K562 (cell line): ENCODE data around the gene PTPN7. TPM values are rescaled to one million over a fixed set of nuclear protein-coding genes. Genes with fewer than 3 reads are reported as not detected.

Experiments used
- BCL6 ChIP-seq: fragments of 250-450 bp; sonication (Bioruptor Pico); IDR thresholded peaks from 2 replicates; pipeline ENCODE4 v1.4.0; 2020
- CBX5 ChIP-seq: IDR thresholded peaks from 2 replicates; pipeline ENCODE4 v1.6.1; 2014; ENCODE audit warnings: low read depth, borderline replicate concordance
- CTBP1 ChIP-seq: fragments of 450-650 bp; IDR thresholded peaks from 2 replicates; pipeline ENCODE4 v1.6.1; 2016; ENCODE audit warnings: borderline replicate concordance
- EP400 ChIP-seq: fragments of 450-650 bp; IDR thresholded peaks from 2 replicates; pipeline ENCODE4 v1.6.1; 2017; ENCODE audit warnings: antibody characterized with exemption, mild to moderate bottlenecking, moderate library complexity
- FOXJ2 ChIP-seq: fragments of 200-800 bp; sonication (Bioruptor generic); IDR thresholded peaks from 2 replicates; pipeline ENCODE4 v1.6.1; 2016; ENCODE audit warnings: missing genetic modification characterization, missing compliant biosample characterization
- GTF2A2 ChIP-seq: IDR thresholded peaks from 2 replicates; pipeline ENCODE4 v1.6.1; 2016; ENCODE audit warnings: mild to moderate bottlenecking, missing genetic modification characterization, missing compliant biosample characterization
- HCFC1 ChIP-seq: IDR thresholded peaks from 2 replicates; pipeline ENCODE4 v1.6.1; 2012; ENCODE audit warnings: low read depth, low read length, improper control_type of control experiment
- HDAC2 ChIP-seq: fragments of 450-650 bp; IDR thresholded peaks from 2 replicates; pipeline ENCODE4 v1.6.1; 2016; ENCODE audit warnings: mild to moderate bottlenecking
- KAT2B ChIP-seq: IDR thresholded peaks from one replicate; pipeline ENCODE4 v1.6.1; 2012; ENCODE audit warnings: low read depth, mild to moderate bottlenecking, control low read depth, inconsistent platforms, low read length, moderate library complexity
- KLF6 ChIP-seq: fragments of 250-450 bp; sonication (Bioruptor Pico); IDR thresholded peaks from 2 replicates; pipeline ENCODE4 v1.4.0; 2020; ENCODE audit warnings: mild to moderate bottlenecking, moderate library complexity, borderline replicate concordance
- MYC ChIP-seq, 2 experiments: fragments of 250-450 bp in 1 of 2; sonication (Bioruptor Pico) in 1 of 2; IDR thresholded peaks; 2 replicates each; pipeline versions ENCODE4 v1.5.1 to v1.6.1; 2012 to 2021; ENCODE audit warnings: low read depth in 2 of 2, borderline replicate concordance in 1 of 2, improper control_type of control experiment in 1 of 2, low read length in 1 of 2, mild to moderate bottlenecking in 1 of 2, moderate library complexity in 1 of 2
- NCOA4 ChIP-seq: fragments of 450-650 bp; IDR thresholded peaks from 2 replicates; pipeline ENCODE4 v1.6.1; 2018; ENCODE audit warnings: mild to moderate bottlenecking; ENCODE audit not compliant: partially characterized antibody
- NCOA6 ChIP-seq: fragments of 450-650 bp; IDR thresholded peaks from 2 replicates; pipeline ENCODE4 v1.6.1; 2017; ENCODE audit warnings: mild to moderate bottlenecking
- NR1H2 ChIP-seq: sonication (generic); formaldehyde crosslinking; IDR thresholded peaks from 2 replicates; pipeline ENCODE4 v1.4.0; 2020; ENCODE audit warnings: mild to moderate bottlenecking, missing genetic modification reagents
- NR3C1 ChIP-seq: sonication (generic); formaldehyde crosslinking; IDR thresholded peaks from 2 replicates; pipeline ENCODE4 v1.8.1; 2022; ENCODE audit warnings: missing genetic modification reagents
- POLR2AphosphoS2 ChIP-seq: IDR thresholded peaks from 2 replicates; pipeline ENCODE4 v1.6.1; 2012; ENCODE audit warnings: low read length, improper control_type of control experiment
- RUNX1 ChIP-seq: sonication (generic); IDR thresholded peaks from 2 replicates; pipeline ENCODE4 v1.6.1; 2016; ENCODE audit warnings: antibody characterized with exemption, low read depth
- SIN3A ChIP-seq, 2 experiments: fragments of 150-350 bp in 1 of 2; IDR thresholded peaks; 2 replicates each; pipeline ENCODE4 v1.6.1; 2011 to 2016; ENCODE audit warnings: borderline replicate concordance in 2 of 2, low read depth in 2 of 2, low read length in 2 of 2, mild to moderate bottlenecking in 2 of 2, moderate library complexity in 2 of 2; ENCODE audit not compliant: control insufficient read depth in 1 of 2
- SMC3 ChIP-seq: conservative IDR thresholded peaks from 2 replicates; pipeline ENCODE4 v1.6.1; 2011; ENCODE audit warnings: low read depth, low read length, improper control_type of control experiment; ENCODE audit not compliant: insufficient read depth
- SNIP1 ChIP-seq: fragments of 450-650 bp; IDR thresholded peaks from 2 replicates; pipeline ENCODE4 v1.7.1; 2017; ENCODE audit warnings: low read depth, mild to moderate bottlenecking
- TSC22D4 ChIP-seq: fragments of 450-650 bp; IDR thresholded peaks from 2 replicates; pipeline ENCODE4 v1.6.1; 2016; ENCODE audit warnings: missing genetic modification characterization, missing biosample characterization, control low read depth
- WHSC1 ChIP-seq: IDR thresholded peaks from one replicate; pipeline ENCODE4 v1.6.1; 2012; ENCODE audit warnings: low read length, control low read depth, inconsistent platforms
- YBX1 ChIP-seq: fragments of 450-650 bp; IDR thresholded peaks from 2 replicates; pipeline ENCODE4 v1.7.1; 2016; ENCODE audit warnings: mild to moderate bottlenecking
- ZNF764 ChIP-seq: fragments of 250-450 bp; sonication (Bioruptor Pico); IDR thresholded peaks from 2 replicates; pipeline ENCODE4 v1.4.0; 2020; ENCODE audit warnings: low read depth, mild to moderate bottlenecking, moderate library complexity
- polyA plus RNA-seq, 8 experiments: library from polyadenylated mRNA; depleted of rRNA in 4 of 8; stranded (reverse) in 5 of 8; unstranded in 3 of 8; fragments of >200 nt; fragmentation: Nextera tagmentation in 2 of 8; fragmentation: Illumina TruSeq in 1 of 8; extraction: Ambion mirVana in 2 of 8; extraction: Trizol in 1 of 8; gene quantifications; 2 replicates each; pipeline versions ENCODE4 v1.2.1 to v1.2.3, GENCODE V29; 2011 to 2014; ENCODE audit warnings: inconsistent platforms in 1 of 8, missing spikeins in 1 of 8
- total RNA-seq, 7 experiments: library from RNA; depleted of rRNA in 6 of 7; stranded (reverse); fragments of >200 nt in 6 of 7; fragmentation: Illumina TruSeq in 2 of 7; extraction: Trizol in 2 of 7; gene quantifications; 2 replicates each; pipeline versions ENCODE4 v1.2.1 to v1.2.3, GENCODE V29; 2011 to 2021; ENCODE audit warnings: low replicate concordance in 1 of 7
- TF ChIP-seq, protein P1 (sequence below): fragments of 250-450 bp; sonication (Bioruptor Pico); IDR thresholded peaks from 2 replicates; pipeline ENCODE4 v1.4.0; 2020
- TF ChIP-seq, protein P2 (sequence below): fragments of 200-400 bp; formaldehyde crosslinking; IDR thresholded peaks from 2 replicates; pipeline ENCODE4 v1.6.1; 2017; ENCODE audit warnings: mild to moderate bottlenecking, low read depth, low read length, moderate library complexity
- TF ChIP-seq, protein P3 (sequence below): fragments of 250-450 bp; sonication (Bioruptor Pico); IDR thresholded peaks from 2 replicates; pipeline ENCODE4 v1.4.0; 2020; ENCODE audit warnings: borderline replicate concordance

PTPN7 gene
- total and polyA plus RNA-seq, 9 of the 15 experiments (the other 6 are each of a cell fraction or from before 2014, with no cell fraction given), result 18.7 to 144 (median 120) TPM

DNA sequence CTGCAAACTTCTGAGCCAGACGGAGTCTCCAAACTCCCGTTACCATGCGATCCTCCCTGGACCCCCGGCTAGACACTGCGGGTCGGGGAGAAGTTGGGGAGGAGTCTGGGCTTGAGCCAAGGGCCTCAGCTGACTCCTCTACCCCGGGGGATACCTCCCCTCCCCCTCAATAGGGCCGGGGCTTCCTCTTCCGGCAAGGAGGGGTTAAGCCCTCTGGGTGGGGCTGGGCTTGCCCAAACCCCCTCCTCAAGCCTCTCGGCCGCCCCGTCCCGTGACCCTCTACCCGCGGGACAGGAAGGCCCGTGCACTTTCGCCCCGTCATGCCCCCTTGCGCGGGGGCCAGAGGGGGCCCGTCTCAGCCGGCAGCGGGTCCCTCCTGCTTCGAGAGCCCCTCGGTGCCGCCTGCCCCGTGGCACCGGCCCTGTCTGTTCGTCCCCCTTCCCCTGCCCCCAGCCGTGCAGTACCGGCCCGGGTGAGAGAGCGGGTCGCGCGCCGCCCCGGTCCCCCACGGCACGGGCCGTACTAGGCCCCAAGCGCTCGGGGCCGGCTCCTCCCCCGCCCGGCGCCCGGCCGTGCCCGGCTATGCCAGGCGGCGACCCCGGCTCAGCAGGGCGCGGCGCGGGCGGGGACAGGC, 16.5 kb downstream of the PTPN7 start (continued):
- TF ChIP-seq POLR2AphosphoS2, result no peak
- TF ChIP-seq CTBP1, result no peak
- no peak for TF ChIP-seq NCOA4
- TF ChIP-seq, protein P1, sequence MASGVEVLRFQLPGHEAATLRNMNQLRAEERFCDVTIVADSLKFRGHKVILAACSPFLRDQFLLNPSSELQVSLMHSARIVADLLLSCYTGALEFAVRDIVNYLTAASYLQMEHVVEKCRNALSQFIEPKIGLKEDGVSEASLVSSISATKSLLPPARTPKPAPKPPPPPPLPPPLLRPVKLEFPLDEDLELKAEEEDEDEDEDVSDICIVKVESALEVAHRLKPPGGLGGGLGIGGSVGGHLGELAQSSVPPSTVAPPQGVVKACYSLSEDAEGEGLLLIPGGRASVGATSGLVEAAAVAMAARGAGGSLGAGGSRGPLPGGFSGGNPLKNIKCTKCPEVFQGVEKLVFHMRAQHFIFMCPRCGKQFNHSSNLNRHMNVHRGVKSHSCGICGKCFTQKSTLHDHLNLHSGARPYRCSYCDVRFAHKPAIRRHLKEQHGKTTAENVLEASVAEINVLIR (CRISPR knock-in tag), result no peak
- TF ChIP-seq MYC (IDR thresholded peaks at IDR 0.05; ENCODE audit: low read depth, low read length), result no peak
- no peak for TF ChIP-seq MYC (CRISPR knock-in tag; IDR thresholded peaks at IDR 0.05; ENCODE audit: borderline replicate concordance, low read depth)
- no peak for TF ChIP-seq SNIP1
- TF ChIP-seq RUNX1, result no peak
- TF ChIP-seq TSC22D4 (tag), result no peak
- TF ChIP-seq YBX1, result no peak
- TF ChIP-seq GTF2A2 (tag), result no peak
- TF ChIP-seq SMC3, result no peak
- no peak for TF ChIP-seq SIN3A (IDR thresholded peaks at IDR 0.05; ENCODE audit: borderline replicate concordance in 2 of 2, control insufficient read depth in 1 of 2, low read depth in 2 of 2, low read length in 2 of 2)
- no peak for TF ChIP-seq HCFC1
- TF ChIP-seq, protein P2, sequence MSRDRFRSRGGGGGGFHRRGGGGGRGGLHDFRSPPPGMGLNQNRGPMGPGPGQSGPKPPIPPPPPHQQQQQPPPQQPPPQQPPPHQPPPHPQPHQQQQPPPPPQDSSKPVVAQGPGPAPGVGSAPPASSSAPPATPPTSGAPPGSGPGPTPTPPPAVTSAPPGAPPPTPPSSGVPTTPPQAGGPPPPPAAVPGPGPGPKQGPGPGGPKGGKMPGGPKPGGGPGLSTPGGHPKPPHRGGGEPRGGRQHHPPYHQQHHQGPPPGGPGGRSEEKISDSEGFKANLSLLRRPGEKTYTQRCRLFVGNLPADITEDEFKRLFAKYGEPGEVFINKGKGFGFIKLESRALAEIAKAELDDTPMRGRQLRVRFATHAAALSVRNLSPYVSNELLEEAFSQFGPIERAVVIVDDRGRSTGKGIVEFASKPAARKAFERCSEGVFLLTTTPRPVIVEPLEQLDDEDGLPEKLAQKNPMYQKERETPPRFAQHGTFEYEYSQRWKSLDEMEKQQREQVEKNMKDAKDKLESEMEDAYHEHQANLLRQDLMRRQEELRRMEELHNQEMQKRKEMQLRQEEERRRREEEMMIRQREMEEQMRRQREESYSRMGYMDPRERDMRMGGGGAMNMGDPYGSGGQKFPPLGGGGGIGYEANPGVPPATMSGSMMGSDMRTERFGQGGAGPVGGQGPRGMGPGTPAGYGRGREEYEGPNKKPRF, result no peak
- TF ChIP-seq NCOA6, result no peak
- no peak for TF ChIP-seq CBX5
- peak; percentile 60; the same call in 1 of the 2 replicates for TF ChIP-seq HDAC2
- TF ChIP-seq NR1H2, result no peak
- TF ChIP-seq KAT2B, result no peak
- TF ChIP-seq BCL6, result no peak
- no peak for TF ChIP-seq FOXJ2 (tag)
- peak; percentile 53; the same call in 1 of the 2 replicates for TF ChIP-seq NR3C1 (CRISPR knock-in tag)
- no peak for TF ChIP-seq WHSC1
- TF ChIP-seq, protein P3, sequence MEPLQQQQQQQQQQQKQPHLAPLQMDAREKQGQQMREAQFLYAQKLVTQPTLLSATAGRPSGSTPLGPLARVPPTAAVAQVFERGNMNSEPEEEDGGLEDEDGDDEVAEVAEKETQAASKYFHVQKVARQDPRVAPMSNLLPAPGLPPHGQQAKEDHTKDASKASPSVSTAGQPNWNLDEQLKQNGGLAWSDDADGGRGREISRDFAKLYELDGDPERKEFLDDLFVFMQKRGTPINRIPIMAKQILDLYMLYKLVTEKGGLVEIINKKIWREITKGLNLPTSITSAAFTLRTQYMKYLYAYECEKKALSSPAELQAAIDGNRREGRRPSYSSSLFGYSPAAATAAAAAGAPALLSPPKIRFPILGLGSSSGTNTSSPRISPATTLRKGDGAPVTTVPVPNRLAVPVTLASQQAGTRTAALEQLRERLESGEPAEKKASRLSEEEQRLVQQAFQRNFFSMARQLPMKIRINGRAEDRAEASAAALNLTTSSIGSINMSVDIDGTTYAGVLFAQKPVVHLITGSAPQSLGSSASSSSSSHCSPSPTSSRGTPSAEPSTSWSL (CRISPR knock-in tag), result no peak
- TF ChIP-seq KLF6 (CRISPR knock-in tag), result no peak
- TF ChIP-seq ZNF764 (CRISPR knock-in tag), result no peak
- no peak for TF ChIP-seq EP400
